Panc1 (cell line): ENCODE data around the gene KRTAP7-1. TPM values are rescaled to one million over a fixed set of nuclear protein-coding genes. Genes with fewer than 3 reads are reported as not detected.

Experiments used
- ATAC-seq: fragments of 200-7000 bp; cut with Tn5 transposase; 2 replicates; pipeline ENCODE4 v1.9.1; 2020; ENCODE audit warnings: mild to moderate bottlenecking, moderate library complexity
- BruUV-seq: library from RNA; stranded (reverse); fragments of 400-500 nt; replicated peaks from 2 replicates; lab custom pipeline; 2021; lab: Mats Ljungman, UMichigan
- CTCF ChIA-PET: fragments of 300-600 bp; sonication (Branson Sonifier 250); formaldehyde crosslinking; loops from one replicate; lab custom pipeline; 2022; ENCODE audit warnings: antibody characterized with exemption; lab: Charles Lee
- POLR2A ChIA-PET: fragments of 300-600 bp; sonication (Branson Sonifier 250); formaldehyde crosslinking; loops from one replicate; lab custom pipeline; 2022; ENCODE audit warnings: antibody characterized with exemption; lab: Charles Lee
- DNase-seq: peaks from one replicate; pipeline ENCODE4 v3.0.0-alpha.2; 2010; ENCODE audit warnings: low read depth, low spot score
- H3K27ac ChIP-seq: 2 replicates; pipeline ENCODE4 v1.5.1; 2011; ENCODE audit warnings: mild to moderate bottlenecking, low read length, inconsistent platforms
- H3K27me3 ChIP-seq: fragments of 200-500 bp; sonication (Bioruptor generic); 2 replicates; pipeline ENCODE4 v1.6.0; 2014; ENCODE audit warnings: low read length, inconsistent platforms; ENCODE audit not compliant: control insufficient read depth, insufficient read depth
- H3K36me3 ChIP-seq: fragments of 200-500 bp; sonication (Bioruptor generic); 2 replicates; pipeline ENCODE4 v1.5.1; 2014; ENCODE audit warnings: inconsistent platforms, mild to moderate bottlenecking, low read length, moderate library complexity; ENCODE audit not compliant: control insufficient read depth, insufficient read depth
- H3K4me1 ChIP-seq: 2 replicates; pipeline ENCODE4 v1.5.1; 2011; ENCODE audit warnings: inconsistent platforms, mild to moderate bottlenecking, low read length, moderate library complexity; ENCODE audit not compliant: control insufficient read depth, insufficient read depth
- H3K4me3 ChIP-seq, 2 experiments: 2 replicates each; pipeline ENCODE4 v1.5.1; 2011 to 2012; ENCODE audit warnings: low read depth in 2 of 2, low read length in 2 of 2, mild to moderate bottlenecking in 2 of 2, inconsistent platforms in 1 of 2, moderate library complexity in 1 of 2
- H3K9me3 ChIP-seq: fragments of 200-500 bp; sonication (Bioruptor generic); 2 replicates; pipeline ENCODE4 v1.5.1; 2014; ENCODE audit warnings: low read depth, mild to moderate bottlenecking, inconsistent platforms, low read length, moderate library complexity; ENCODE audit not compliant: control insufficient read depth, insufficient read depth
- POLR2AphosphoS5 ChIP-seq: IDR thresholded peaks from 2 replicates; pipeline ENCODE4 v1.6.1; 2012; ENCODE audit warnings: mild to moderate bottlenecking, low read depth, low read length, moderate library complexity
- SIN3A ChIP-seq: IDR thresholded peaks from 2 replicates; pipeline ENCODE4 v1.6.1; 2012; ENCODE audit warnings: low read depth, mild to moderate bottlenecking, low read length, moderate library complexity, borderline replicate concordance; ENCODE audit not compliant: insufficient read depth
- TCF7L2 ChIP-seq: IDR thresholded peaks from 2 replicates; pipeline ENCODE4 v1.6.1; 2011; ENCODE audit warnings: mild to moderate bottlenecking, low read depth, low read length, inconsistent platforms
- in situ Hi-C: cut with HindIII; loops from 2 replicates; pipeline ENCODE4 v1.10.0; 2016; ENCODE audit warnings: low sequenced_read_pairs, low pct_unique_long_range_greater_than_20kb
- intact Hi-C: fragments of 100-400 bp; cut with micrococcal nuclease; formaldehyde crosslinking; loops from one replicate; pipeline ENCODE4 v1.10.0; 2022; ENCODE audit not compliant: unreplicated experiment
- total RNA-seq: library from RNA; stranded (reverse); gene quantifications from one replicate; pipeline ENCODE4 v1.2.1, GENCODE V29; 2021; ENCODE audit not compliant: unreplicated experiment
- TF ChIP-seq, protein P1 (sequence below): fragments of 450-650 bp; IDR thresholded peaks from 2 replicates; pipeline ENCODE4 v1.5.1; 2017; ENCODE audit warnings: mild to moderate bottlenecking
- TF ChIP-seq, protein P2 (sequence below), 2 experiments: IDR thresholded peaks; 2 replicates each; pipeline ENCODE4 v1.6.1; 2011 to 2012; ENCODE audit warnings: low read depth in 2 of 2, control low read depth in 1 of 2, low read length in 1 of 2, mild to moderate bottlenecking in 1 of 2, moderate library complexity in 1 of 2; ENCODE audit not compliant: insufficient read depth in 1 of 2

The KRTAP7-1 gene
- total RNA-seq, 1 experiment from 2014 or later, result not detected

DNA sequence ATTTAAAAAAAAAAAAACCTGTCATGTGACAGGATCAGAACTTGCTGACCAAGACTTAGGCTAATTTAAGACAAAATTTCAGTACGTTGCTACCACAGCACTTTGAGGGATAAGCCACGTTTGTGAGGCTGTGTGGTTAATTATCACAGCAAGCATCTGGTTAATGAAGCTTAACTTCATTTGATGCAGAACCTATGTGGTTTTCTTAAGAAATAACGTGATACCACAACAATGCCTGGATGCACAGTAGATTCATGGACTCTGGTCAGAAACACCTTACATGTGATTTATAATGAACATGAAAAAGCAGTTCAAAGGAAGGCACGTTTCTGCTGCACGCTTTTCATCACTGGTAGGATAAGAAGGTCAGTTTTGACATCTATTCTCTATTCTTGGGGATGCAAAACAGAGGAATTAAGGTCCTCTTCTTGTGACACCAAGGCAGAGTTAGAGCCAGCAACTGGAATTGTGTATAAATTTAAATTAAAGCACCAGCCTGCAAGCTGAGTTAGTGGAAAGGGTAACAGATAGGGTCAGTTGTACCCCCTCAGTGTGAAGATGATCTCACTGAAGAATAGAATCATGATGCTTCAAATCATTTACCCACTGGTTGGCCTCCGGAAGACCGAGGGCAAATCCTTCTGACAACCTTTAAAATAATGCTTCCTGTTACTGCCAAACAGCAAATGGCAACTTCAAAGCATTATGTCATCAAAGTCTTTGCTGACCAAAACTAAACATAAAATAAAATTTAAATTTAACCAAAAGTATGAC is 10.5 kb downstream of the KRTAP7-1 start:
- ChIA-PET POLR2A (no interaction called here), CTCF (no interaction called here)
- no peak for DNase-seq
- Histone ChIP-seq H3K9me3 (no peaks in the 10 kb centered on the region), H3K4me3 (no peak overlapping the region), H3K36me3 (no peaks in the 10 kb centered on the region), H3K27me3 (no peaks in the 10 kb centered on the region), H3K27ac (no peak overlapping the region), H3K4me1 (no peaks in the 10 kb centered on the region)
- ATAC-seq, result no peak
- intact Hi-C loops (no loop called here), in situ Hi-C loops (no loop called here)
- TF ChIP-seq SIN3A (no peak), TCF7L2 (no peak), POLR2AphosphoS5 (no peak)
- TF ChIP-seq, protein P1, sequence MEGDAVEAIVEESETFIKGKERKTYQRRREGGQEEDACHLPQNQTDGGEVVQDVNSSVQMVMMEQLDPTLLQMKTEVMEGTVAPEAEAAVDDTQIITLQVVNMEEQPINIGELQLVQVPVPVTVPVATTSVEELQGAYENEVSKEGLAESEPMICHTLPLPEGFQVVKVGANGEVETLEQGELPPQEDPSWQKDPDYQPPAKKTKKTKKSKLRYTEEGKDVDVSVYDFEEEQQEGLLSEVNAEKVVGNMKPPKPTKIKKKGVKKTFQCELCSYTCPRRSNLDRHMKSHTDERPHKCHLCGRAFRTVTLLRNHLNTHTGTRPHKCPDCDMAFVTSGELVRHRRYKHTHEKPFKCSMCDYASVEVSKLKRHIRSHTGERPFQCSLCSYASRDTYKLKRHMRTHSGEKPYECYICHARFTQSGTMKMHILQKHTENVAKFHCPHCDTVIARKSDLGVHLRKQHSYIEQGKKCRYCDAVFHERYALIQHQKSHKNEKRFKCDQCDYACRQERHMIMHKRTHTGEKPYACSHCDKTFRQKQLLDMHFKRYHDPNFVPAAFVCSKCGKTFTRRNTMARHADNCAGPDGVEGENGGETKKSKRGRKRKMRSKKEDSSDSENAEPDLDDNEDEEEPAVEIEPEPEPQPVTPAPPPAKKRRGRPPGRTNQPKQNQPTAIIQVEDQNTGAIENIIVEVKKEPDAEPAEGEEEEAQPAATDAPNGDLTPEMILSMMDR, result no peak
- TF ChIP-seq, protein P2, sequence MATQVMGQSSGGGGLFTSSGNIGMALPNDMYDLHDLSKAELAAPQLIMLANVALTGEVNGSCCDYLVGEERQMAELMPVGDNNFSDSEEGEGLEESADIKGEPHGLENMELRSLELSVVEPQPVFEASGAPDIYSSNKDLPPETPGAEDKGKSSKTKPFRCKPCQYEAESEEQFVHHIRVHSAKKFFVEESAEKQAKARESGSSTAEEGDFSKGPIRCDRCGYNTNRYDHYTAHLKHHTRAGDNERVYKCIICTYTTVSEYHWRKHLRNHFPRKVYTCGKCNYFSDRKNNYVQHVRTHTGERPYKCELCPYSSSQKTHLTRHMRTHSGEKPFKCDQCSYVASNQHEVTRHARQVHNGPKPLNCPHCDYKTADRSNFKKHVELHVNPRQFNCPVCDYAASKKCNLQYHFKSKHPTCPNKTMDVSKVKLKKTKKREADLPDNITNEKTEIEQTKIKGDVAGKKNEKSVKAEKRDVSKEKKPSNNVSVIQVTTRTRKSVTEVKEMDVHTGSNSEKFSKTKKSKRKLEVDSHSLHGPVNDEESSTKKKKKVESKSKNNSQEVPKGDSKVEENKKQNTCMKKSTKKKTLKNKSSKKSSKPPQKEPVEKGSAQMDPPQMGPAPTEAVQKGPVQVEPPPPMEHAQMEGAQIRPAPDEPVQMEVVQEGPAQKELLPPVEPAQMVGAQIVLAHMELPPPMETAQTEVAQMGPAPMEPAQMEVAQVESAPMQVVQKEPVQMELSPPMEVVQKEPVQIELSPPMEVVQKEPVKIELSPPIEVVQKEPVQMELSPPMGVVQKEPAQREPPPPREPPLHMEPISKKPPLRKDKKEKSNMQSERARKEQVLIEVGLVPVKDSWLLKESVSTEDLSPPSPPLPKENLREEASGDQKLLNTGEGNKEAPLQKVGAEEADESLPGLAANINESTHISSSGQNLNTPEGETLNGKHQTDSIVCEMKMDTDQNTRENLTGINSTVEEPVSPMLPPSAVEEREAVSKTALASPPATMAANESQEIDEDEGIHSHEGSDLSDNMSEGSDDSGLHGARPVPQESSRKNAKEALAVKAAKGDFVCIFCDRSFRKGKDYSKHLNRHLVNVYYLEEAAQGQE (IDR thresholded peaks at IDR 0.05; ENCODE audit: insufficient read depth in 1 of 2, low read depth in 2 of 2, low read length in 1 of 2), result no peak
- BruUV-seq, result no TSS peak

DNA sequence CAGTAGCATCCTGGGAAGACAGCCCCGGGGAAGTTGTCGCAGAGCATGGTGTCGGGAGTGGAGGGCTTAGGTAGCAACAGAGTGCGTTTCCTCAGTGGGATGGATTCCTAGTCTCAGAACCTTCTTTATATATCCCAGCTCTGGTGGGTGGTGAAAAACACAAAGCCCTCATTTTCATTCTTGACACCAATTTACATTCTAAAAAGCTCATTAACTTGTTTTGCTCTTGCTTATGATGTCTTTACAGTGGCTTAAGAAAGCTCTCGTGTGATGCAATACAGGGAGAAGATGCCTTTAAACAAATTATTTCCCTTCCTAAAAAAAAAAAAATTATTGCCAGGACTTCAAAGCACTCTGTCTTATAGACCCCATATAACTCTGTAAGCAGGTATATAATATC is 16.4 kb downstream of the KRTAP7-1 start, which contains the start of gene KRTAP8-1:
KRTAP8-1 (minus strand) TSS at position 101 of the 400 bp plus-strand sequence; CDS start at position 47, 54 bp downstream.
- no peak for TF ChIP-seq POLR2AphosphoS5
- no peak for TF ChIP-seq TCF7L2
- TF ChIP-seq, protein P2 (IDR thresholded peaks at IDR 0.05; ENCODE audit: insufficient read depth in 1 of 2, low read depth in 2 of 2, low read length in 1 of 2), result no peak
- no peak for TF ChIP-seq SIN3A
- TF ChIP-seq, protein P1, result no peak
- Histone ChIP-seq H3K27ac (no peak within 1 kb of the TSS), H3K9me3 (no peaks in the 10 kb centered on the region), H3K36me3 (no peaks in the 10 kb centered on the region), H3K27me3 (no peaks in the 10 kb centered on the region), H3K4me1 (no peaks in the 10 kb centered on the region), H3K4me3 (no peak within 1 kb of the TSS)
- in situ Hi-C loops, result no loop called here
- DNase-seq (no peak), ATAC-seq (no peak)
- CTCF ChIA-PET, result no interaction called here
- intact Hi-C loops, result no loop called here
- no TSS peak for BruUV-seq
- POLR2A ChIA-PET, result no interaction called here
